Tibial nerve (tissue), 4 donors: ENCODE results near the gene PCDH7. TPM values are rescaled to one million over a fixed set of nuclear protein-coding genes. Genes with fewer than 3 reads are reported as not detected.

ENCODE experiments used
- DNase-seq, 2 donors: peaks; one replicate each; pipeline ENCODE4 v3.0.0-alpha.2; 2019; ENCODE audit warnings: low spot score in 2 of 2
- H3K27ac ChIP-seq, 4 donors: fragments of 200-600 bp; sonication (generic) in 3 of 4; one replicate each; pipeline ENCODE4 v1.5.1; 2017 to 2019; ENCODE audit warnings: mild to moderate bottlenecking in 1 of 4
- H3K27me3 ChIP-seq, 2 donors: fragments of 200-600 bp; sonication (generic) in 1 of 2; one replicate each; pipeline versions ENCODE4 v1.5.1 to v1.6.0; 2017 to 2019
- H3K36me3 ChIP-seq, 3 donors: fragments of 200-600 bp; sonication (generic); one replicate each; pipeline ENCODE4 v1.5.1; 2018 to 2019
- H3K4me1 ChIP-seq, 4 donors: fragments of 200-600 bp; sonication (generic) in 3 of 4; one replicate each; pipeline ENCODE4 v1.5.1; 2017 to 2019
- H3K4me3 ChIP-seq, 4 donors: fragments of 200-600 bp; sonication (generic) in 3 of 4; one replicate each; pipeline ENCODE4 v1.5.1; 2017 to 2019; ENCODE audit warnings: mild to moderate bottlenecking in 1 of 4, moderate library complexity in 1 of 4
- H3K9me3 ChIP-seq, 4 donors: fragments of 200-600 bp; sonication (generic) in 3 of 4; one replicate each; pipeline ENCODE4 v1.5.1; 2017 to 2019
- CTCF ChIP-seq, 5 experiments: fragments of 200-600 bp in 3 of 5; fragments of 450-650 bp in 2 of 5; sonication (generic) in 3 of 5; IDR thresholded peaks; one replicate each; pipeline ENCODE4 v1.5.1; 2016 to 2019; ENCODE audit warnings: antibody characterized with exemption in 5 of 5, mild to moderate bottlenecking in 3 of 5, moderate library complexity in 2 of 5
- EP300 ChIP-seq, 2 donors: sonication (generic); formaldehyde crosslinking; IDR thresholded peaks; one replicate each; pipeline ENCODE4 v1.6.1; 2017; ENCODE audit warnings: antibody characterized with exemption in 2 of 2, mild to moderate bottlenecking in 1 of 2
- POLR2A ChIP-seq, 2 donors: fragments of 450-650 bp; IDR thresholded peaks; one replicate each; pipeline ENCODE4 v1.6.1; 2017; ENCODE audit warnings: antibody characterized with exemption in 2 of 2, mild to moderate bottlenecking in 2 of 2, moderate library complexity in 2 of 2
- WGBS, 2 donors: methylation state at CpG; one replicate each; pipeline ENCODE4 v1.1.5; 2018; 5-methylcytosine and 5-hydroxymethylcytosine counted together
- total RNA-seq, 4 donors: library from RNA; depleted of rRNA; stranded (reverse); fragments of >200 nt; gene quantifications; one replicate each; pipeline ENCODE4 v1.1.0, GENCODE V29; 2016

PCDH7 gene
- total RNA-seq, 4 donors from 2014 or later = 5.1 to 26.0 (median 14.2) TPM

GRCh38 chr4:30756553-30756952 lies 36.4 kb downstream of the PCDH7 start:
- Histone ChIP-seq H3K27me3 (no peaks in the 10 kb centered on the region), H3K4me1 (no peaks in the 10 kb centered on the region), H3K4me3 (no peak overlapping the region), H3K27ac (no peak overlapping the region), H3K9me3 (no peaks in the 10 kb centered on the region), H3K36me3 (no peaks in the 10 kb centered on the region)
- no peak for DNase-seq
- TF ChIP-seq CTCF (IDR thresholded peaks at IDR 0.05) (no peak), EP300 (IDR thresholded peaks at IDR 0.05) (no peak)
- WGBS, 2 donors = 92 to 98% methylated on average over 3 of the region's 3 CpGs

DNA sequence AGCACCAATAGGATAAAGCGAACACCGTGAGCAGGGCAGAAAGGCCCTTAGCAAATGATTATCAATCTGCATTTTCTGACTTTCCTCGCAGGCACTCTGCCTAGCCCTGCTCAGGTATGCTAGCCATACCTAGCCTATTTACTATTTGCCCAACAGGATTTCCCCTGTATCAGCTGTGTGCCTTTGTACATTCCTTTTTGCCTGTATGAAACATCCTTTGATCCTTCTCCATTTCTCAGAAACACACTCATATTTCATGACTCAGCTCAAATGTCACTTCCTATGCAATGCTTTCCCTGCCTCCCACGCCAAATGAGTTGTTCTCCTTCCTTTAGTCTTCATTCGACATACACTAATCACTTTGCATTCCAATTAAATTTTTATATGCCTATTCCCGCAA lies 37.2 kb downstream of the PCDH7 start:
- no peak for DNase-seq
- WGBS, 2 donors = 73 to 74% methylated on average over 6 of the region's 6 CpGs
- TF ChIP-seq POLR2A (IDR thresholded peaks at IDR 0.05) (no peak), CTCF (IDR thresholded peaks at IDR 0.05) (no peak), EP300 (IDR thresholded peaks at IDR 0.05) (no peak)
- Histone ChIP-seq H3K9me3 (no peaks in the 10 kb centered on the region), H3K27ac (no peak overlapping the region), H3K36me3 (no peaks in the 10 kb centered on the region), H3K4me3 (no peak overlapping the region), H3K27me3 (no peaks in the 10 kb centered on the region), H3K4me1 (no peaks in the 10 kb centered on the region)

DNA sequence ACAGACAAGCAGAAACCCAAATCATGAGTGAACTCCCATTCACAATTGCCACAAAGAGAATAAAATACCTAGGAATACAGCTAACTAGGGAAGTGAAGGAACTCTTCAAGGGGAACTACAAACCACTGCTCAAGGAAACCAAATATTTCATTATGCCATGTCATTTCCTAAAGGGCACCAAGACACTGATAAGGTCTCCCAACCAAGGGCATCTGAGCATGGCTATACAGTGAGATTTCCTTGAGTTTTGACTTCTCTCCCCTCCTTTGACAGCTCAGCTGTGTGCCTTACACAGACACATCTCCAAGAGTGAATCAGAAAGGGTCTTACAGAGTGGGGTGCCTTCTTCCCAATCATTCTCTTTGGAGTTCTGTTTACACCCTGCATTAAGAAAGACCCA lies 40.4 kb downstream of the PCDH7 start:
- no peak for DNase-seq
- Histone ChIP-seq H3K4me1 (no peaks in the 10 kb centered on the region), H3K27me3 (no peaks in the 10 kb centered on the region), H3K4me3 (no peak overlapping the region), H3K9me3 (no peaks in the 10 kb centered on the region), H3K36me3 (no peaks in the 10 kb centered on the region), H3K27ac (no peak overlapping the region)
- TF ChIP-seq POLR2A (IDR thresholded peaks at IDR 0.05) (no peak), CTCF (IDR thresholded peaks at IDR 0.05) (no peak), EP300 (IDR thresholded peaks at IDR 0.05) (no peak)

- Histone ChIP-seq H3K4me1 (peaks cover 0 to 4% (median 0%) of the 10 kb centered on the region in 4 donors), H3K27me3 (no peaks in the 10 kb centered on the region), H3K36me3 (no peaks in the 10 kb centered on the region), H3K27ac (no peak overlapping the region), H3K4me3 (no peak overlapping the region), H3K9me3 (no peaks in the 10 kb centered on the region)
- TF ChIP-seq EP300 (IDR thresholded peaks at IDR 0.05) = no peak
- no peak for TF ChIP-seq CTCF (IDR thresholded peaks at IDR 0.05)
- TF ChIP-seq POLR2A (IDR thresholded peaks at IDR 0.05) = no peak
- 70 to 74% methylated on average over 3 of the region's 3 CpGs for WGBS, 2 donors
- DNase-seq = no peak
Observed at GRCh38 chr4:30763321-30763727, 43.2 kb downstream of the PCDH7 start.

GRCh38 chr4:30765022-30765421 lies 44.9 kb downstream of the PCDH7 start:
- Histone ChIP-seq H3K36me3 (no peaks in the 10 kb centered on the region), H3K27ac (no peak overlapping the region), H3K4me3 (no peak overlapping the region), H3K4me1 (peaks cover 0 to 4% (median 0%) of the 10 kb centered on the region in 4 donors), H3K27me3 (no peaks in the 10 kb centered on the region), H3K9me3 (no peaks in the 10 kb centered on the region)
- 80 to 85% methylated on average over 4 of the region's 4 CpGs for WGBS, 2 donors
- no peak for DNase-seq
- TF ChIP-seq POLR2A (IDR thresholded peaks at IDR 0.05) (no peak), EP300 (IDR thresholded peaks at IDR 0.05) (no peak), CTCF (IDR thresholded peaks at IDR 0.05) (no peak)
